GM12878 (cell line): ENCODE measurements around the gene RILPL2. TPM values are rescaled to one million over a fixed set of nuclear protein-coding genes. Genes with fewer than 3 reads are reported as not detected.
A peak's percentile ranks its signal among the peaks of the same experiment; 100 is the strongest.
"Not testable (repeated sequence)": the region's sequence is repeated elsewhere in the genome, so short reads cannot be mapped to it uniquely, and the experiment has no call there.

Source experiments
- ATAC-seq: fragments of 200-7000 bp; cut with Tn5 transposase; 3 replicates; pipeline ENCODE4 v1.9.1; 2020; ENCODE audit warnings: mild to moderate bottlenecking, moderate library complexity
- BruUV-seq: library from RNA; stranded (reverse); fragments of 400-500 nt; replicated peaks from 2 replicates; lab custom pipeline; 2021; lab: Mats Ljungman, UMichigan
- CTCF ChIA-PET: fragments of 300-600 bp; sonication (Branson Sonifier 250); formaldehyde crosslinking; extraction: SDS; loops from one replicate; lab custom pipeline; 2021; ENCODE audit warnings: inconsistent platforms; lab: Yijun Ruan, JAX
- POLR2A ChIA-PET: fragments of 350-600 bp; formaldehyde crosslinking; extraction: SDS; loops from one replicate; lab custom pipeline; 2021; ENCODE audit warnings: inconsistent platforms; lab: Charles Lee
- RAD21 ChIA-PET: fragments of 300-600 bp; sonication (Branson Sonifier 250); formaldehyde crosslinking; loops from one replicate; lab custom pipeline; 2023; ENCODE audit warnings: antibody characterized with exemption; ENCODE audit not compliant: unreplicated experiment; lab: Charles Lee
- SMC1A ChIA-PET: fragments of 300-600 bp; sonication (Branson Sonifier 250); formaldehyde crosslinking; loops from one replicate; lab custom pipeline; 2023; ENCODE audit not compliant: unreplicated experiment, uncharacterized antibody; lab: Charles Lee
- DNase-seq: peaks from one replicate; pipeline ENCODE4 v3.0.0-alpha.2; 2011; ENCODE audit warnings: low read depth, low spot score
- FAIRE-seq: peaks from 3 replicates; lab custom pipeline; 2011; peaks lifted over from hg19 to GRCh38; lab: Jason Lieb, UNC
- H2AFZ ChIP-seq: 2 replicates; pipeline ENCODE4 v1.6.0; 2011; ENCODE audit warnings: low read depth, low read length, control low read depth; ENCODE audit not compliant: control insufficient read depth
- H3K27ac ChIP-seq: 2 replicates; pipeline ENCODE4 v1.5.1; 2011; ENCODE audit warnings: control low read depth; ENCODE audit not compliant: control insufficient read depth, insufficient read depth
- H3K27me3 ChIP-seq, 2 experiments: replicated peaks in 1 of 2; 2 replicates each; pipeline versions ENCODE4 v1.6.0 to v1.6.1; 2011; ENCODE audit warnings: low read length in 1 of 2; ENCODE audit not compliant: control insufficient read depth in 2 of 2, insufficient read depth in 2 of 2
- H3K36me3 ChIP-seq, 2 experiments: 2 replicates each; pipeline ENCODE4 v1.5.1; 2011; ENCODE audit warnings: low read length in 1 of 2; ENCODE audit not compliant: control insufficient read depth in 2 of 2, insufficient read depth in 2 of 2
- H3K4me1 ChIP-seq: 2 replicates; pipeline ENCODE4 v1.6.1; 2011; ENCODE audit warnings: mild to moderate bottlenecking, low read length, moderate library complexity, mixed read lengths; ENCODE audit not compliant: control insufficient read depth, insufficient read depth
- H3K4me2 ChIP-seq: 2 replicates; pipeline ENCODE4 v1.6.0; 2011; ENCODE audit warnings: control low read depth; ENCODE audit not compliant: control insufficient read depth, insufficient read depth
- H3K4me3 ChIP-seq: fragments of 200-600 bp; sonication (generic); 2 replicates; pipeline ENCODE4 v1.5.1; 2016
- H3K79me2 ChIP-seq: 2 replicates; pipeline ENCODE4 v1.6.0; 2011; ENCODE audit warnings: low read length; ENCODE audit not compliant: control insufficient read depth, insufficient read depth
- H3K9ac ChIP-seq: 2 replicates; pipeline ENCODE4 v1.8.0; 2011; ENCODE audit warnings: low read length, control low read depth, mixed read lengths; ENCODE audit not compliant: control insufficient read depth, insufficient read depth
- H3K9me3 ChIP-seq: replicated peaks from 3 replicates; pipeline ENCODE4 v1.5.1; 2011; ENCODE audit warnings: mild to moderate bottlenecking, low read length; ENCODE audit not compliant: control insufficient read depth, insufficient read depth
- H4K20me1 ChIP-seq: 2 replicates; pipeline ENCODE4 v1.6.0; 2011; ENCODE audit not compliant: control insufficient read depth, insufficient read depth
- EED ChIP-seq: sonication (generic); IDR thresholded peaks from 2 replicates; pipeline ENCODE4 v1.6.1; 2016; ENCODE audit warnings: antibody characterized with exemption, low read depth
- ETV6 ChIP-seq, 2 experiments: fragments of 450-650 bp in 1 of 2; IDR thresholded peaks in 1 of 2; conservative IDR thresholded peaks in 1 of 2; 2 replicates each; pipeline ENCODE4 v1.6.1; 2014; ENCODE audit warnings: antibody characterized with exemption in 1 of 2, borderline replicate concordance in 1 of 2, low read depth in 1 of 2, mild to moderate bottlenecking in 1 of 2, moderate library complexity in 1 of 2
- IKZF2 ChIP-seq, 2 experiments: fragments of 450-650 bp; IDR thresholded peaks; 2 replicates each; pipeline ENCODE4 v1.6.1; 2017; ENCODE audit warnings: mild to moderate bottlenecking in 2 of 2, moderate library complexity in 2 of 2
- MLLT1 ChIP-seq: fragments of 450-650 bp; IDR thresholded peaks from 2 replicates; pipeline ENCODE4 v1.6.1; 2016; ENCODE audit warnings: mild to moderate bottlenecking
- NBN ChIP-seq: fragments of 450-650 bp; IDR thresholded peaks from 2 replicates; pipeline ENCODE4 v1.6.1; 2016
- RELB ChIP-seq: fragments of 450-650 bp; IDR thresholded peaks from 2 replicates; pipeline ENCODE4 v1.6.1; 2017; ENCODE audit warnings: low read depth, mild to moderate bottlenecking, moderate library complexity
- ZBTB40 ChIP-seq: fragments of 450-650 bp; IDR thresholded peaks from 2 replicates; pipeline ENCODE4 v1.6.1; 2016; ENCODE audit warnings: mild to moderate bottlenecking, moderate library complexity, borderline replicate concordance
- WGBS: methylation state at CpG from one replicate; pipeline ENCODE4 v1.1.6; 2016; ENCODE audit warnings: low lambda C conversion rate; ENCODE audit not compliant: insufficient replicate concordance, insufficient coverage; ENCODE audit errors: missing lambda C conversion rate; 5-methylcytosine and 5-hydroxymethylcytosine counted together
- in situ Hi-C: fragments of 300-500 bp; cut with MboI; formaldehyde crosslinking; loops from 9 replicates; pipeline ENCODE4 v1.14.3; 2018; ENCODE audit warnings: mixed read lengths
- intact Hi-C: fragments of 100-400 bp; cut with micrococcal nuclease; formaldehyde crosslinking; loops from one replicate; pipeline ENCODE4 v1.14.2; 2022; ENCODE audit not compliant: unreplicated experiment
- polyA plus RNA-seq, 11 experiments: library from polyadenylated mRNA; depleted of rRNA in 4 of 11; unstranded in 6 of 11; stranded (reverse) in 5 of 11; fragments of >200 nt; fragmentation: Nextera tagmentation in 4 of 11; fragmentation: Illumina TruSeq in 1 of 11; extraction: Ambion mirVana in 4 of 11; extraction: Trizol in 1 of 11; gene quantifications; 1 replicate in 1 of 11; 2 replicates in 10 of 11; pipeline versions ENCODE4 v1.2.1 to v1.2.3, GENCODE V29; 2011 to 2016; ENCODE audit warnings: inconsistent platforms in 2 of 11, missing spikeins in 2 of 11, low read depth in 1 of 11
- total RNA-seq, 4 experiments: library from RNA; depleted of rRNA in 3 of 4; stranded (reverse); fragments of >200 nt in 3 of 4; fragmentation: Illumina TruSeq in 1 of 4; extraction: Trizol in 1 of 4; gene quantifications; 2 replicates each; pipeline versions ENCODE4 v1.2.1 to v1.2.3, GENCODE V29; 2013 to 2021

The RILPL2 gene
- total and polyA plus RNA-seq, 10 of the 15 experiments (the other 5 are each of a cell fraction or from before 2014, with no cell fraction given), result 3.5 to 38.5 (median 19.7) TPM

GRCh38 chr12:123431951-123432817 lies 4.3 kb downstream of the RILPL2 start (continued):
- TF ChIP-seq RELB (peak; percentile 80), EED (peak; percentile 79), NBN (0 out of 2 replicates have a peak, but pooled peaks have one; percentile 46), ETV6 (conservative IDR thresholded peaks at IDR 0.05 in 1 of 2, IDR thresholded peaks at IDR 0.05 in 1 of 2; ENCODE audit: borderline replicate concordance in 1 of 2, low read depth in 1 of 2) (peak in 1 of 2 experiments; percentile 30; a peak in 1 of 4 replicates), IKZF2 (IDR thresholded peaks at IDR 0.05) (peak; percentile 60 to 72)

GRCh38 chr12:123429101-123429500 lies 7.4 kb downstream of the RILPL2 start:
- H3K4me2 ChIP-seq, H3K27me3 ChIP-seq, POLR2A ChIA-PET, H3K9me3 ChIP-seq, H3K9ac ChIP-seq, DNase-seq, BruUV-seq, intact Hi-C loops, ATAC-seq, FAIRE-seq, H4K20me1 ChIP-seq, H2AFZ ChIP-seq: not testable (repeated sequence)
- CTCF ChIA-PET, result interaction anchor here (1.0 to 1.3 kb wide), 3 partner anchors 30 to 45 kb away, joined by 3 to 6 read pairs (median 3); partner anchors contain the start of gene KMT5A
- in situ Hi-C loops, result loop anchor here (25.0 kb wide), 1 partner anchor 1483 kb away; the partner anchor contains the start of gene UBC
- Histone ChIP-seq H3K36me3 (peaks cover 3 to 27% of the 10 kb centered on the region in 2 experiments), H3K79me2 (peaks cover 69% of the 10 kb centered on the region), H3K4me1 (peaks cover 35% of the 10 kb centered on the region), H3K4me3 (peak overlapping the region; percentile 46; the same call in 1 of the 2 replicates), H3K27ac (peak overlapping the region; percentile 66; the same call in 1 of the 2 replicates)
- WGBS, result 98% methylated on average over 8 of the region's 8 CpGs
- SMC1A ChIA-PET, result interaction anchor here (0.8 to 6.2 kb wide), 6 partner anchors 13 to 45 kb away, joined by 3 to 44 read pairs (median 8); partner anchors contain the start of genes KMT5A and SNRNP35
- 0 out of 2 replicates have a peak, but pooled peaks have one; percentile 12 for TF ChIP-seq ZBTB40
- TF ChIP-seq MLLT1, result peak; percentile 85
- RAD21 ChIA-PET, result interaction anchor here (0.9 kb wide), 1 partner anchor 15 kb away, joined by 3 read pairs; no protein-coding TSS in a partner anchor
